PFSK-1 (cell line): ENCODE measurements around the gene FAIM.

Experiments
- FOXP2 ChIP-seq: optimal IDR thresholded peaks from 2 replicates; pipeline ENCODE3; 2011; ENCODE audit warnings: borderline replicate concordance, control low read depth, inconsistent platforms; ENCODE audit not compliant: insufficient read depth; ENCODE audit errors: extremely low read length, extremely low read depth
- POLR2AphosphoS5 ChIP-seq: IDR thresholded peaks from 2 replicates; pipeline ENCODE4 v1.6.1; 2012; ENCODE audit warnings: low read depth, mild to moderate bottlenecking, control low read depth, low read length, moderate library complexity
- REST ChIP-seq, 2 experiments: IDR thresholded peaks; 2 replicates each; pipeline versions ENCODE4 v1.6.1 to v1.8.0; 2011 to 2012; ENCODE audit warnings: low read depth in 2 of 2, low read length in 2 of 2, control low read depth in 1 of 2, inconsistent platforms in 1 of 2, mild to moderate bottlenecking in 1 of 2, moderate library complexity in 1 of 2; ENCODE audit not compliant: insufficient read depth in 1 of 2
- SIN3A ChIP-seq: IDR thresholded peaks from 2 replicates; pipeline ENCODE4 v1.6.1; 2012; ENCODE audit warnings: mild to moderate bottlenecking, low read length, moderate library complexity, borderline replicate concordance; ENCODE audit not compliant: insufficient read depth
- TAF1 ChIP-seq: IDR thresholded peaks from 2 replicates; pipeline ENCODE4 v1.6.1; 2012; ENCODE audit warnings: low read length, control low read depth, borderline replicate concordance; ENCODE audit not compliant: insufficient read depth

Gene FAIM

GRCh38 chr3:138678086-138678485 lies 69.5 kb downstream of the FAIM start:
- no peak for TF ChIP-seq FOXP2
- TF ChIP-seq REST (IDR thresholded peaks at IDR 0.05; ENCODE audit: insufficient read depth in 1 of 2, low read depth in 2 of 2, low read length in 2 of 2) = no peak
- no peak for TF ChIP-seq TAF1
- TF ChIP-seq POLR2AphosphoS5 = no peak
- no peak for TF ChIP-seq SIN3A

- TF ChIP-seq FOXP2 (no peak), POLR2AphosphoS5 (no peak), TAF1 (no peak), REST (IDR thresholded peaks at IDR 0.05; ENCODE audit: insufficient read depth in 1 of 2, low read depth in 2 of 2, low read length in 2 of 2) (no peak), SIN3A (no peak)
Measured at GRCh38 chr3:138678874-138679392, 70.4 kb downstream of the FAIM start.

GRCh38 chr3:138681463-138682220 lies 73.1 kb downstream of the FAIM start:
- TF ChIP-seq FOXP2 = no peak
- no peak for TF ChIP-seq SIN3A

- TF ChIP-seq REST (IDR thresholded peaks at IDR 0.05; ENCODE audit: insufficient read depth in 1 of 2, low read depth in 2 of 2, low read length in 2 of 2) (no peak), FOXP2 (no peak), TAF1 (no peak), POLR2AphosphoS5 (no peak), SIN3A (no peak)
Measured at GRCh38 chr3:138682648-138683047, 74.1 kb downstream of the FAIM start.
